Spleen (tissue), 11 donors: Measurements from ENCODE around the gene FTO. TPM values are rescaled to one million over a fixed set of nuclear protein-coding genes. Genes with fewer than 3 reads are reported as not detected.

ENCODE experiments used
- DNase-seq: peaks from one replicate; pipeline ENCODE4 v3.0.0-alpha.2; 2020
- H3K27ac ChIP-seq, 8 donors: fragments of 200-600 bp; sonication (generic) in 7 of 8; 1 replicate in 4 of 8; 2 replicates in 4 of 8; pipeline versions ENCODE4 v1.5.0 to v1.8.0; 2016 to 2021; ENCODE audit warnings: inconsistent platforms in 4 of 8, mild to moderate bottlenecking in 4 of 8, moderate library complexity in 1 of 8
- H3K27me3 ChIP-seq, 7 donors: fragments of 200-600 bp; sonication (generic) in 6 of 7; replicated peaks in 1 of 7; 1 replicate in 4 of 7; 2 replicates in 3 of 7; pipeline versions ENCODE4 v1.5.0 to v1.8.0; 2016 to 2021; ENCODE audit warnings: inconsistent platforms in 3 of 7, mild to moderate bottlenecking in 1 of 7
- H3K36me3 ChIP-seq, 6 donors: fragments of 200-600 bp; sonication (generic) in 5 of 6; 1 replicate in 4 of 6; 2 replicates in 2 of 6; pipeline versions ENCODE4 v1.5.0 to v1.8.0; 2016 to 2021; ENCODE audit warnings: inconsistent platforms in 2 of 6
- H3K4me1 ChIP-seq, 6 donors: fragments of 200-600 bp; sonication (generic) in 5 of 6; 1 replicate in 3 of 6; 2 replicates in 3 of 6; pipeline versions ENCODE4 v1.5.0 to v1.8.0; 2016 to 2021; ENCODE audit warnings: inconsistent platforms in 3 of 6
- H3K4me3 ChIP-seq, 8 donors: fragments of 200-600 bp; sonication (generic) in 7 of 8; 1 replicate in 4 of 8; 2 replicates in 4 of 8; pipeline versions ENCODE4 v1.5.0 to v1.8.0; 2016 to 2021; ENCODE audit warnings: inconsistent platforms in 4 of 8, mild to moderate bottlenecking in 4 of 8, moderate library complexity in 2 of 8
- H3K9me3 ChIP-seq, 8 donors: fragments of 200-600 bp; sonication (generic) in 7 of 8; 1 replicate in 4 of 8; 2 replicates in 4 of 8; pipeline versions ENCODE4 v1.5.0 to v1.8.0; 2016 to 2021; ENCODE audit warnings: inconsistent platforms in 4 of 8
- POLR2A ChIP-seq, 3 donors: fragments of 450-650 bp; IDR thresholded peaks; one replicate each; pipeline ENCODE4 v1.5.1; 2017; ENCODE audit warnings: antibody characterized with exemption in 3 of 3, mild to moderate bottlenecking in 1 of 3
- POLR2AphosphoS5 ChIP-seq, 3 donors: sonication (generic); formaldehyde crosslinking; IDR thresholded peaks; one replicate each; pipeline ENCODE4 v1.5.1; 2017; ENCODE audit warnings: antibody characterized with exemption in 3 of 3
- WGBS, 5 donors: extraction: QIAGEN DNeasy Blood & Tissue Kit in 3 of 5; methylation state at CpG; one replicate each; pipeline versions ENCODE4 v1.1.5 to v1.1.7; 2013 to 2018; 5-methylcytosine and 5-hydroxymethylcytosine counted together
- intact Hi-C: fragments of 100-400 bp; cut with DNase I; formaldehyde crosslinking; loops from one replicate; pipeline ENCODE4 v1.15.0; 2023; ENCODE audit warnings: low total_unique reads
- polyA plus RNA-seq, 3 donors: library from polyadenylated mRNA; stranded (reverse); fragments of 200-250 nt; gene quantifications; one replicate each; pipeline ENCODE4 v1.2.1, GENCODE V29; 2013
- total RNA-seq, 7 donors: library from RNA; depleted of rRNA in 3 of 7; stranded (reverse); fragments of >200 nt in 3 of 7; fragmentation: NEBNext Ultra II Directional in 4 of 7; extraction: Animal tissue kit (Norgen Biotek cat#: 25700) in 4 of 7; gene quantifications; one replicate each; pipeline versions ENCODE4 v1.1.0 to v1.2.1, GENCODE V29; 2016 to 2021
- TF ChIP-seq, protein P1 (sequence below), 11 experiments: fragments of 200-600 bp in 7 of 11; fragments of 450-650 bp in 4 of 11; sonication (generic) in 4 of 11; IDR thresholded peaks in 8 of 11; conservative IDR thresholded peaks in 3 of 11; 1 replicate in 7 of 11; 2 replicates in 4 of 11; pipeline versions ENCODE4 v1.4.0 to v1.8.0; 2016 to 2021; ENCODE audit warnings: antibody characterized with exemption in 11 of 11, inconsistent platforms in 4 of 11, mild to moderate bottlenecking in 1 of 11
- donor health status: healthy with polysubstance abuse.
- donor health status: DM: no; HTN: no; CAD: no; lungs with moderate emphysema.
- donor health status: DM: no; HTN: no; CAD: no.
- donor health status: Bipolar disorder and iron deficiency.
- donor health status: healthy.
- donor health status: DM: no; HTN: no; CAD: no.
- donor health status: DM: yes; HTN: yes; CAD: no.

FTO gene
- total and polyA plus RNA-seq, 10 donors, result 6.8 to 89.8 (median 68.4) TPM

DNA sequence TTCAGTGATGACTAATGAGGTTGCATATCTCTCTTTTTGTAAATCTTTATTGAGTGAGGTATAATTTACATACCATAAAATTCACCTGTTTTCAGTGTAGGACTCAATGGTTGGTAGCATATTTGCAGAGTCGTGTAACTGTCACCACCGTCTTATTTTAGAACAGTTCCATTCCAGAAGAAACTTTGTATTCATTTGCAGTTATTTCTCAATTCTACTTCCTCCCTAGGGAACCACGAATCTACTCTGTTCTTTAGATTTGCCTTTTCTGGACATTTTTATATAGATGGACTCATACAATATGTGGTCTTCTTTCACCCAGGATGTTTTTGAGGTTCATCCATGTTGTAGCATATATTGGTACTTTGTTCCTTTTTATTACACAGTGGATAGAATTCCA is 3.7 kb downstream of the FTO start:
- Histone ChIP-seq H3K4me3 (no peak overlapping the region), H3K27ac (no peak overlapping the region), H3K9me3 (no peaks in the 10 kb centered on the region), H3K36me3 (no peaks in the 10 kb centered on the region), H3K27me3 (no peaks in the 10 kb centered on the region), H3K4me1 (peaks cover 9 to 45% (median 25%) of the 10 kb centered on the region in 6 donors)
- no peak for DNase-seq
- TF ChIP-seq POLR2AphosphoS5 (IDR thresholded peaks at IDR 0.05) (no peak), POLR2A (IDR thresholded peaks at IDR 0.05) (no peak)
- TF ChIP-seq, protein P1, sequence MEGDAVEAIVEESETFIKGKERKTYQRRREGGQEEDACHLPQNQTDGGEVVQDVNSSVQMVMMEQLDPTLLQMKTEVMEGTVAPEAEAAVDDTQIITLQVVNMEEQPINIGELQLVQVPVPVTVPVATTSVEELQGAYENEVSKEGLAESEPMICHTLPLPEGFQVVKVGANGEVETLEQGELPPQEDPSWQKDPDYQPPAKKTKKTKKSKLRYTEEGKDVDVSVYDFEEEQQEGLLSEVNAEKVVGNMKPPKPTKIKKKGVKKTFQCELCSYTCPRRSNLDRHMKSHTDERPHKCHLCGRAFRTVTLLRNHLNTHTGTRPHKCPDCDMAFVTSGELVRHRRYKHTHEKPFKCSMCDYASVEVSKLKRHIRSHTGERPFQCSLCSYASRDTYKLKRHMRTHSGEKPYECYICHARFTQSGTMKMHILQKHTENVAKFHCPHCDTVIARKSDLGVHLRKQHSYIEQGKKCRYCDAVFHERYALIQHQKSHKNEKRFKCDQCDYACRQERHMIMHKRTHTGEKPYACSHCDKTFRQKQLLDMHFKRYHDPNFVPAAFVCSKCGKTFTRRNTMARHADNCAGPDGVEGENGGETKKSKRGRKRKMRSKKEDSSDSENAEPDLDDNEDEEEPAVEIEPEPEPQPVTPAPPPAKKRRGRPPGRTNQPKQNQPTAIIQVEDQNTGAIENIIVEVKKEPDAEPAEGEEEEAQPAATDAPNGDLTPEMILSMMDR (IDR thresholded peaks at IDR 0.05 in 8 of 11, conservative IDR thresholded peaks at IDR 0.05 in 3 of 11), result no peak
- intact Hi-C loops, result no loop called here
- WGBS, 5 donors, result 33 to 63% (median 47%) methylated on average over 3 of the region's 3 CpGs

DNA sequence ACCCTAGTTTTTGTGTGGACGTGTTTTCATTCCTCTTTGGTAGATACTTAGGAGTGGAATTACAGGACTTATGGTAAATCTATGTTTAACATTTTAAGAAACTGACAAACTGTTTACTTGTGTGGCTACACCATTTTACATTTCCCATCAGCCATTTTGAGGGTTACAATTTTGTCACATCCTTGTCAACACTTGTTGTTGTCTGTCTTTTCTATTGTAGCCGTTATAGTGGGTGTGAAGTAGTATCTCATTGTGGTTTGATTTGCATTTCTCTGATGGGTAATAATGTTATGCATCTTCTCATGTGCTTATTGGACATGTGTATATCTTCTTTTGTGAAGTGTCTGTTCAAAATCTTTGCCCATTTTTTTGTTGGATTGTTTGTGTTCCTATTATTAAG is 4.5 kb downstream of the FTO start:
- Histone ChIP-seq H3K4me1 (peaks cover 9 to 38% (median 19%) of the 10 kb centered on the region in 6 donors), H3K4me3 (no peak overlapping the region), H3K36me3 (no peaks in the 10 kb centered on the region), H3K27me3 (no peaks in the 10 kb centered on the region), H3K9me3 (no peaks in the 10 kb centered on the region), H3K27ac (no peak overlapping the region)
- DNase-seq, result no peak
- intact Hi-C loops, result no loop called here
- TF ChIP-seq POLR2AphosphoS5 (IDR thresholded peaks at IDR 0.05) (no peak), POLR2A (IDR thresholded peaks at IDR 0.05) (no peak)
- TF ChIP-seq, protein P1 (IDR thresholded peaks at IDR 0.05 in 8 of 11, conservative IDR thresholded peaks at IDR 0.05 in 3 of 11), result no peak
- WGBS, 5 donors, result 83 to 95% (median 91%) methylated on average over 2 of the region's 2 CpGs

DNA sequence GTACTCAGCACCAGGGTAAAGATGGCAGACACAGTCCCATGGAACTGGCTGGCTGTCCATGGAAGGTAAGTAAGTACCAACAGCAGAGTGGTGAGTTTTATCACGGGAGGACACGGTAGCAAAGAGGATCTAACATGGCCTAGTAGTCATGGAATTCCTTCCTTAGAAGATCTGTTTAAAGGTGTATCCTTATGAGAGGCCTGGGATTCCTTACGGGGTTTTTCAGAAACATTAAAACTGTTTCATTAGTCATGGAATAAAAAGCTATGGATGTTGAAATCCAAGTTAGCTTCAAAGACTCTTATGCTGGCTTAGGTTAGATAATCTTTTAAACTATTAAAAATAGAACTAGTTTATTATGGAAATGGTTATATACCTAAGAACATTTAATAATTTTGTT is 7.4 kb downstream of the FTO start:
- 84 to 99% (median 94%) methylated on average over 3 of the region's 3 CpGs for WGBS, 5 donors
- Histone ChIP-seq H3K4me1 (peaks cover 0 to 34% (median 6%) of the 10 kb centered on the region in 6 donors), H3K4me3 (no peak overlapping the region), H3K36me3 (no peaks in the 10 kb centered on the region), H3K27ac (no peak overlapping the region), H3K27me3 (no peaks in the 10 kb centered on the region), H3K9me3 (no peaks in the 10 kb centered on the region)
- intact Hi-C loops, result no loop called here
- TF ChIP-seq POLR2AphosphoS5 (IDR thresholded peaks at IDR 0.05), result no peak
- TF ChIP-seq POLR2A (IDR thresholded peaks at IDR 0.05), result no peak
- TF ChIP-seq, protein P1 (IDR thresholded peaks at IDR 0.05 in 8 of 11, conservative IDR thresholded peaks at IDR 0.05 in 3 of 11), result no peak
- no peak for DNase-seq

DNA sequence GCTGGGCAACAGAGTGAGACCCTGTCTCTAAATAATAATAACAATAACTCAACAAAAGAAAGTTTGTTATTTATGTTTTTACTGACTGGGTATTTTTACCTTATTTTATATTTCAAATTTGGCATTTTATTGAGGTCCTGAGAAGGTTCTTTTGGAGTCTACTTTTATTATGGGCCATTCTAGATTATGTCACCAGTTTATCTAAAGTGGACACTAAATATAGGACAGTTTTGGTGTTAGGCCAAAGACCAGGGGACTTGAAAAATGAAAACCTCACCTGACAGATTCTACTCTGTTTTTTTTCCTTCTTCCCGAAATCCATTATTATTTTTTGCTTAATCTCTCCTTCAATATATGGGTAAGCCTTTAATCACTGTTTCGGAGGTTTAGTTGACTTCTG is 8.1 kb downstream of the FTO start:
- no peak overlapping the region for H3K4me3 ChIP-seq
- intact Hi-C loops, result no loop called here
- H3K36me3 ChIP-seq, result no peaks in the 10 kb centered on the region
- H3K4me1 ChIP-seq, result peaks cover 0 to 29% (median 6%) of the 10 kb centered on the region in 6 donors
- no peaks in the 10 kb centered on the region for H3K9me3 ChIP-seq
- H3K27me3 ChIP-seq, result no peaks in the 10 kb centered on the region
- H3K27ac ChIP-seq, result no peak overlapping the region
- DNase-seq, result no peak
- whole genome bisulfite sequencing, 5 donors, result 91 to 94% (median 93%) methylated on average over 2 of the region's 2 CpGs
- TF ChIP-seq, protein P1 (IDR thresholded peaks at IDR 0.05 in 8 of 11, conservative IDR thresholded peaks at IDR 0.05 in 3 of 11), result no peak
- no peak for TF ChIP-seq POLR2AphosphoS5 (IDR thresholded peaks at IDR 0.05)
- no peak for TF ChIP-seq POLR2A (IDR thresholded peaks at IDR 0.05)
